ENCODE measurements around the gene HMCES. TPM values are rescaled to one million over a fixed set of nuclear protein-coding genes. Genes with fewer than 3 reads are reported as not detected.

HMCES gene
- total and polyA plus RNA-seq, 2 of the 13 experiments (the other 11 are each of a cell fraction or from before 2014, with no cell fraction given): 16.1 to 37.5 TPM

DNA sequence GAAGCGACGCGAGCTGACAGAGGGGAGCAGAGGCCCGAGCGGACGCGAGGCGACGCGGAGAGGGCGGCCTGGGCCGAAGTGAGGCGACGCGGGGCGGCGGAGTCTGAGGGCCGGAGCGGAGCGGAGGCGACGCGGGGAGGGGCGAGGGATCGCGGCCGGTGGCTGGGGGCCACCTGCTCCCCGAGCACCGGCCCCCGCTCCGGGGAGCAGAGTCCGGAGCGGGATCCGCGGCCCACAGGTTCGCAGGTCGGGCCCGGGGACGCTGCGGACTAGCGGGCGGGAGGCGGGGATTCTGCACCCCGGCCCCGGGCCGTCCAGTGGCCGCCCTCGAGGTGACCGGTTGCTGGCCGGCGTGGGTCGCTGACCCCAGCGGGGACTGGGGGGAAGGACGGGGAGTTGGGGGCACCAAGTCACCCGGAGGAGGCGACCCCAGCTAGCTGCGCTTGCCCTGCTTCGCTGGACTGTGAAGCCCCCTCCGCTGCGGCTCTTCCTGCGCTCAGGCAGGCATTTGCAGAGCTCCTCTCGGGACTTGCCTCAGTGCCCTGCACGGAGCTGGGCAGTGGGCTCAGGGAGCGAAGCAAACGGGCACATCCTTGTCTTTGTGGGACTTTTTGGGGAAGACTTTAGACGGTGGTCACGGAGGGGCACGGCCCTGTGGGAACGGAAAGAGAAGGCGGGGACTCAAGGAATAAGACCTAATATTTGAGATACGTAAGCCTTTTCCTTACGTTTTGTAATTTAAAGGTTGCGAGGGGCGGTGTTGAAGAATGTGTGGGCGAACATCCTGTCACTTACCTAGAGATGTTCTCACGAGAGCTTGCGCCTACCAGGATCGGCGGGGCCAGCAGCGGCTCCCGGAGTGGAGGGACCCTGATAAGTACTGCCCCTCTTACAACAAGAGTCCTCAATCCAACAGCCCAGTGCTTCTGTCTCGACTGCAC lies 566 bp downstream of the HMCES start (continued):
- TF ChIP-seq, protein P1, sequence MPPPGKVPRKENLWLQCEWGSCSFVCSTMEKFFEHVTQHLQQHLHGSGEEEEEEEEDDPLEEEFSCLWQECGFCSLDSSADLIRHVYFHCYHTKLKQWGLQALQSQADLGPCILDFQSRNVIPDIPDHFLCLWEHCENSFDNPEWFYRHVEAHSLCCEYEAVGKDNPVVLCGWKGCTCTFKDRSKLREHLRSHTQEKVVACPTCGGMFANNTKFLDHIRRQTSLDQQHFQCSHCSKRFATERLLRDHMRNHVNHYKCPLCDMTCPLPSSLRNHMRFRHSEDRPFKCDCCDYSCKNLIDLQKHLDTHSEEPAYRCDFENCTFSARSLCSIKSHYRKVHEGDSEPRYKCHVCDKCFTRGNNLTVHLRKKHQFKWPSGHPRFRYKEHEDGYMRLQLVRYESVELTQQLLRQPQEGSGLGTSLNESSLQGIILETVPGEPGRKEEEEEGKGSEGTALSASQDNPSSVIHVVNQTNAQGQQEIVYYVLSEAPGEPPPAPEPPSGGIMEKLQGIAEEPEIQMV (CRISPR knock-in tag; IDR thresholded peaks at IDR 0.05; ENCODE audit: low read depth): 0 out of 2 replicates have a peak, but pooled peaks have one; percentile 47
- TF ChIP-seq ZNF431 (CRISPR knock-in tag; IDR thresholded peaks at IDR 0.05; ENCODE audit: borderline replicate concordance, low read depth) (0 out of 2 replicates have a peak, but pooled peaks have one; percentile 48), PRMT3 (CRISPR knock-in tag; IDR thresholded peaks at IDR 0.05; ENCODE audit: borderline replicate concordance, low read depth) (no peak), U2AF2 (IDR thresholded peaks at IDR 0.05; ENCODE audit: low read depth, low read length) (no peak), ELF3 (CRISPR knock-in tag; IDR thresholded peaks at IDR 0.05) (peak; percentile 4; the same call in 1 of the 2 replicates), GABPA (IDR thresholded peaks at IDR 0.05; ENCODE audit: low read depth, low read length) (no peak), GABPA (CRISPR knock-in tag; IDR thresholded peaks at IDR 0.05; ENCODE audit: low read depth) (no peak), HMG20A (CRISPR knock-in tag; IDR thresholded peaks at IDR 0.05; ENCODE audit: borderline replicate concordance) (no peak), SYNCRIP (IDR thresholded peaks at IDR 0.05; ENCODE audit: insufficient read depth, low read depth, low read length) (no peak), ZNF549 (CRISPR knock-in tag; IDR thresholded peaks at IDR 0.05) (no peak), TSC22D2 (CRISPR knock-in tag; IDR thresholded peaks at IDR 0.05; ENCODE audit: borderline replicate concordance) (no peak; the same call in 1 of the 2 replicates), SP2 (CRISPR knock-in tag; IDR thresholded peaks at IDR 0.05) (no peak), ZNF121 (CRISPR knock-in tag; IDR thresholded peaks at IDR 0.05) (peak; percentile 21; the same call in 1 of the 2 replicates)
- TF ChIP-seq, protein P2, sequence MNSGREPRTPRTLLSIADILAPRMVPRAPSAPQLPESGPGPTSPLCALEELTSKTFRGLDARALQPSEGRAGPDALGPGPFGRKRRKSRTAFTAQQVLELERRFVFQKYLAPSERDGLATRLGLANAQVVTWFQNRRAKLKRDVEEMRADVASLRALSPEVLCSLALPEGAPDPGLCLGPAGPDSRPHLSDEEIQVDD (CRISPR knock-in tag; IDR thresholded peaks at IDR 0.05; ENCODE audit: borderline replicate concordance): no peak
- TF ChIP-seq, protein P3, sequence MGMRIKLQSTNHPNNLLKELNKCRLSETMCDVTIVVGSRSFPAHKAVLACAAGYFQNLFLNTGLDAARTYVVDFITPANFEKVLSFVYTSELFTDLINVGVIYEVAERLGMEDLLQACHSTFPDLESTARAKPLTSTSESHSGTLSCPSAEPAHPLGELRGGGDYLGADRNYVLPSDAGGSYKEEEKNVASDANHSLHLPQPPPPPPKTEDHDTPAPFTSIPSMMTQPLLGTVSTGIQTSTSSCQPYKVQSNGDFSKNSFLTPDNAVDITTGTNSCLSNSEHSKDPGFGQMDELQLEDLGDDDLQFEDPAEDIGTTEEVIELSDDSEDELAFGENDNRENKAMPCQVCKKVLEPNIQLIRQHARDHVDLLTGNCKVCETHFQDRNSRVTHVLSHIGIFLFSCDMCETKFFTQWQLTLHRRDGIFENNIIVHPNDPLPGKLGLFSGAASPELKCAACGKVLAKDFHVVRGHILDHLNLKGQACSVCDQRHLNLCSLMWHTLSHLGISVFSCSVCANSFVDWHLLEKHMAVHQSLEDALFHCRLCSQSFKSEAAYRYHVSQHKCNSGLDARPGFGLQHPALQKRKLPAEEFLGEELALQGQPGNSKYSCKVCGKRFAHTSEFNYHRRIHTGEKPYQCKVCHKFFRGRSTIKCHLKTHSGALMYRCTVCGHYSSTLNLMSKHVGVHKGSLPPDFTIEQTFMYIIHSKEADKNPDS (CRISPR knock-in tag; IDR thresholded peaks at IDR 0.05): no peak; the same call in 1 of the 2 replicates
- TF ChIP-seq, protein P4, sequence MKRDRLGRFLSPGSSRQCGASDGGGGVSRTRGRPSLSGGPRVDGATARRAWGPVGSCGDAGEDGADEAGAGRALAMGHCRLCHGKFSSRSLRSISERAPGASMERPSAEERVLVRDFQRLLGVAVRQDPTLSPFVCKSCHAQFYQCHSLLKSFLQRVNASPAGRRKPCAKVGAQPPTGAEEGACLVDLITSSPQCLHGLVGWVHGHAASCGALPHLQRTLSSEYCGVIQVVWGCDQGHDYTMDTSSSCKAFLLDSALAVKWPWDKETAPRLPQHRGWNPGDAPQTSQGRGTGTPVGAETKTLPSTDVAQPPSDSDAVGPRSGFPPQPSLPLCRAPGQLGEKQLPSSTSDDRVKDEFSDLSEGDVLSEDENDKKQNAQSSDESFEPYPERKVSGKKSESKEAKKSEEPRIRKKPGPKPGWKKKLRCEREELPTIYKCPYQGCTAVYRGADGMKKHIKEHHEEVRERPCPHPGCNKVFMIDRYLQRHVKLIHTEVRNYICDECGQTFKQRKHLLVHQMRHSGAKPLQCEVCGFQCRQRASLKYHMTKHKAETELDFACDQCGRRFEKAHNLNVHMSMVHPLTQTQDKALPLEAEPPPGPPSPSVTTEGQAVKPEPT (CRISPR knock-in tag; IDR thresholded peaks at IDR 0.05; ENCODE audit: low read depth): no peak
- TF ChIP-seq, protein P5, sequence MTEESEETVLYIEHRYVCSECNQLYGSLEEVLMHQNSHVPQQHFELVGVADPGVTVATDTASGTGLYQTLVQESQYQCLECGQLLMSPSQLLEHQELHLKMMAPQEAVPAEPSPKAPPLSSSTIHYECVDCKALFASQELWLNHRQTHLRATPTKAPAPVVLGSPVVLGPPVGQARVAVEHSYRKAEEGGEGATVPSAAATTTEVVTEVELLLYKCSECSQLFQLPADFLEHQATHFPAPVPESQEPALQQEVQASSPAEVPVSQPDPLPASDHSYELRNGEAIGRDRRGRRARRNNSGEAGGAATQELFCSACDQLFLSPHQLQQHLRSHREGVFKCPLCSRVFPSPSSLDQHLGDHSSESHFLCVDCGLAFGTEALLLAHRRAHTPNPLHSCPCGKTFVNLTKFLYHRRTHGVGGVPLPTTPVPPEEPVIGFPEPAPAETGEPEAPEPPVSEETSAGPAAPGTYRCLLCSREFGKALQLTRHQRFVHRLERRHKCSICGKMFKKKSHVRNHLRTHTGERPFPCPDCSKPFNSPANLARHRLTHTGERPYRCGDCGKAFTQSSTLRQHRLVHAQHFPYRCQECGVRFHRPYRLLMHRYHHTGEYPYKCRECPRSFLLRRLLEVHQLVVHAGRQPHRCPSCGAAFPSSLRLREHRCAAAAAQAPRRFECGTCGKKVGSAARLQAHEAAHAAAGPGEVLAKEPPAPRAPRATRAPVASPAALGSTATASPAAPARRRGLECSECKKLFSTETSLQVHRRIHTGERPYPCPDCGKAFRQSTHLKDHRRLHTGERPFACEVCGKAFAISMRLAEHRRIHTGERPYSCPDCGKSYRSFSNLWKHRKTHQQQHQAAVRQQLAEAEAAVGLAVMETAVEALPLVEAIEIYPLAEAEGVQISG (CRISPR knock-in tag; IDR thresholded peaks at IDR 0.05): peak; percentile 39; the same call in 1 of the 2 replicates
- TF ChIP-seq, protein P6, sequence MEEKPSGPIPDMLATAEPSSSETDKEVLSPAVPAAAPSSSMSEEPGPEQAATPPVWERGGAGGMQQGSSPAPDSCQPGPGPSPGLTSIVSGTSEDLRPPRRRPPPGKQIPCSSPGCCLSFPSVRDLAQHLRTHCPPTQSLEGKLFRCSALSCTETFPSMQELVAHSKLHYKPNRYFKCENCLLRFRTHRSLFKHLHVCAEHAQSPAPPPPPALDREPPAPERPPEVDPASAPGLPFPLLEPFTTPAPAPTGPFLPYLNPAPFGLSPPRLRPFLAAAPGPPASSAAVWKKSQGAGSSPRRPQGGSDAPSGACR (CRISPR knock-in tag; IDR thresholded peaks at IDR 0.05): no peak
